HG02884 (cell line): ENCODE results near the gene MLLT3.

ENCODE experiments used
- ATAC-seq: cut with Tn5 transposase; IDR thresholded peaks from one replicate; pipeline ENCODE4 v1.9.1; 2021; ENCODE audit warnings: mild to moderate bottlenecking, moderate library complexity; ENCODE audit not compliant: unreplicated experiment

Gene MLLT3

GRCh38 chr9:20480249-20480648 lies 142.1 kb downstream of the MLLT3 start:
- no peak for ATAC-seq

- peak; percentile 56 for ATAC-seq
These were observed 142.7 kb downstream of the MLLT3 start for GRCh38 chr9:20479419-20480155.

GRCh38 chr9:20478786-20479185 lies 143.5 kb downstream of the MLLT3 start:
- ATAC-seq = no peak

- peak; percentile 72 for ATAC-seq
These were observed 144.2 kb downstream of the MLLT3 start for GRCh38 chr9:20477940-20478620.

GRCh38 chr9:20476912-20477521 lies 145.3 kb downstream of the MLLT3 start:
- no peak for ATAC-seq

- no peak for ATAC-seq
These were observed 147.8 kb downstream of the MLLT3 start for GRCh38 chr9:20474496-20474895.

- no peak for ATAC-seq
These were observed 148.7 kb downstream of the MLLT3 start for GRCh38 chr9:20473515-20474013.

GRCh38 chr9:20472342-20473045 lies 149.8 kb downstream of the MLLT3 start:
- no peak for ATAC-seq

- no peak for ATAC-seq
These were observed 155.8 kb downstream of the MLLT3 start for GRCh38 chr9:20466328-20467008.

GRCh38 chr9:20464242-20464641 lies 158.1 kb downstream of the MLLT3 start:
- ATAC-seq = no peak

- ATAC-seq = no peak
These were observed 158.5 kb downstream of the MLLT3 start for GRCh38 chr9:20463823-20464222.

- no peak for ATAC-seq
These were observed 159.9 kb downstream of the MLLT3 start for GRCh38 chr9:20462410-20462809.

GRCh38 chr9:20447291-20447690 lies 175.0 kb downstream of the MLLT3 start:
- ATAC-seq = no peak

- ATAC-seq = no peak
These were observed 176.1 kb downstream of the MLLT3 start for GRCh38 chr9:20446248-20446647.

GRCh38 chr9:20442461-20443319 lies 179.6 kb downstream of the MLLT3 start:
- no peak for ATAC-seq

- no peak for ATAC-seq
These were observed 180.4 kb downstream of the MLLT3 start for GRCh38 chr9:20441711-20442423.

- no peak for ATAC-seq
These were observed 181.1 kb downstream of the MLLT3 start for GRCh38 chr9:20441166-20441565.

- ATAC-seq = no peak
These were observed 184.8 kb downstream of the MLLT3 start for GRCh38 chr9:20437476-20437875.
